ENCODE data around the gene IFI27.

DNA sequence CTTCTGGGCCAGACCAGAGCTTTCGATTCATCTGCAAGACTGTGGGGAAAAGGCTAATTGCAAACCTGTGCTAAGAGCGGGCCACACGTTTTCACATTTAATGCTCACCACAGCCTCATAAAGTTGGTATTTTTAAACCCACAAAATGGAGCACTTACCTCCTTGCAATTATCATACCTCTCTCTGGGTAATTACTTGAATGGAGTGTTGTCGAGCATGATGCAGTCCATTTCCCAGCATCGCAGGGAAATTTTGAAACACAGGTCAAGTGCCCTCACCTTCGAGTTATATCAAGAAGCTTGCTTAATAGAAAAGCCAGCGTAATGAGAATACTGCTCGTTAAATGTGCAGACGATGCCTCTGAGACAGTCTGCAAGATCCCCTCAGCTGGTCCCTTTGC is 27.7 kb downstream of the IFI27 start:
- TF ChIP-seq, protein P1, sequence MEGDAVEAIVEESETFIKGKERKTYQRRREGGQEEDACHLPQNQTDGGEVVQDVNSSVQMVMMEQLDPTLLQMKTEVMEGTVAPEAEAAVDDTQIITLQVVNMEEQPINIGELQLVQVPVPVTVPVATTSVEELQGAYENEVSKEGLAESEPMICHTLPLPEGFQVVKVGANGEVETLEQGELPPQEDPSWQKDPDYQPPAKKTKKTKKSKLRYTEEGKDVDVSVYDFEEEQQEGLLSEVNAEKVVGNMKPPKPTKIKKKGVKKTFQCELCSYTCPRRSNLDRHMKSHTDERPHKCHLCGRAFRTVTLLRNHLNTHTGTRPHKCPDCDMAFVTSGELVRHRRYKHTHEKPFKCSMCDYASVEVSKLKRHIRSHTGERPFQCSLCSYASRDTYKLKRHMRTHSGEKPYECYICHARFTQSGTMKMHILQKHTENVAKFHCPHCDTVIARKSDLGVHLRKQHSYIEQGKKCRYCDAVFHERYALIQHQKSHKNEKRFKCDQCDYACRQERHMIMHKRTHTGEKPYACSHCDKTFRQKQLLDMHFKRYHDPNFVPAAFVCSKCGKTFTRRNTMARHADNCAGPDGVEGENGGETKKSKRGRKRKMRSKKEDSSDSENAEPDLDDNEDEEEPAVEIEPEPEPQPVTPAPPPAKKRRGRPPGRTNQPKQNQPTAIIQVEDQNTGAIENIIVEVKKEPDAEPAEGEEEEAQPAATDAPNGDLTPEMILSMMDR (IDR thresholded peaks at IDR 0.05), result no peak
- no peak for TF ChIP-seq EP300 (IDR thresholded peaks at IDR 0.05)

All from ovary (tissue), 3 donors.